Measurements from ENCODE around the gene NUF2. TPM values are rescaled to one million over a fixed set of nuclear protein-coding genes. Genes with fewer than 3 reads are reported as not detected.

NUF2 gene
- total and polyA plus RNA-seq, 2 donors (not counting 3 experiments of a cell fraction or from before 2014, with no cell fraction given): 14.3 to 38.6 TPM

DNA sequence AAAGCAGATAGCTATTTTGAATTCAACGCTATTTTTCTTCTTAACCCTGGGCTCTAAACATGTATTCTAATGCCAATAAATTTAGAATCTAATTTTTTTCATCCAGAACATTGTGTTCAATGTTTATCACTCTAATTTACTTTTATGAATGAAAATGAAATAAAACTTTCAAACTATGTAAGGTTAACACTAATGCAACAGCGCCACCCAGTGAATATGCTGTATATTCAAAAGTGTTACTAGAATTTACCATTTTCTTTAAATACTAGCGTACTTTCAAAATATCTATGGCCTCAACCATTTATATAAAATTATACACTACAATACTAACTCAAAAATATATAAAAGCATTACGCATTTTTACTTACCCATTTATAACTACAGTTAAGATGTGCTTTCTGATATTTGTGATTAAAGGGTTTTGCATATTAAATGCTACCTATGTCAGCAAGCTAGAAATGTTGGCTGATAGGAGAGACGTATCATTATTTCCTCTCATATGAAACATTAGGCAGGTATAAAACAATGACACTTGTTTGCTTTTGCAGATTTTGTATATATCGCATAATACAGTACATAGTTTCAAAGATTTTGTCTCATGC lies 5.9 kb upstream of the NUF2 start:
- POLR2A ChIA-PET: no interaction called here
- no TSS peak for BruUV-seq (replicated peaks)

More for the DNA sequence above, 5.9 kb upstream of the NUF2 start:
- Histone ChIP-seq H3K9me1 (replicated peaks; ENCODE audit: control insufficient read depth, extremely low read depth, insufficient read depth, low read length) (no peaks in the 10 kb centered on the region), H4K20me1 (replicated peaks; ENCODE audit: control insufficient read depth, extremely low read depth, insufficient read depth, low read length) (no peaks in the 10 kb centered on the region), H3K27me3 (ENCODE audit: control insufficient read depth in 2 of 2, insufficient read depth in 2 of 2, low read length in 2 of 2) (no peaks in the 10 kb centered on the region), H3K9me3 (replicated peaks; ENCODE audit: control insufficient read depth, insufficient read depth, low read length) (no peaks in the 10 kb centered on the region), H3K79me2 (ENCODE audit: control insufficient read depth, insufficient read depth, low read length) (peaks cover 6% of the 10 kb centered on the region), H2AFZ (ENCODE audit: low read depth, low read length) (no peak overlapping the region), H3K4me2 (ENCODE audit: insufficient read depth, low read length) (no peak overlapping the region), H3K9ac (replicated peaks; ENCODE audit: extremely low read depth, insufficient read depth, low read length) (no peak overlapping the region), H3K4me3 (replicated peaks in 1 of 3; ENCODE audit: insufficient read depth in 1 of 3, low read depth in 1 of 3, low read length in 3 of 3) (no peak overlapping the region), H3K27ac (ENCODE audit: insufficient read depth, low read depth, low read length) (no peak overlapping the region), H3K4me1 (ENCODE audit: control insufficient read depth, extremely low read depth, insufficient read depth, low read length) (peaks cover 6% of the 10 kb centered on the region), H3K36me3 (ENCODE audit: control insufficient read depth in 2 of 2, extremely low read depth in 1 of 2, insufficient read depth in 2 of 2, low read length in 2 of 2) (peaks cover 0 to 2% of the 10 kb centered on the region in 2 experiments)
- intact Hi-C loops (cut with micrococcal nuclease): loop anchor here (1.0 to 2.0 kb wide), 6 partner anchors 119 to 468 kb away; no protein-coding TSS in a partner anchor
- DNase-seq (ENCODE audit: low read depth, low spot score): peak; percentile 63
- CTCF ChIA-PET: interaction anchor here (0.6 to 6.1 kb wide), 36 partner anchors 13 to 683 kb away, joined by 3 to 129 read pairs (median 6); partner anchors contain the start of genes CCDC190, DDR2, RGS4 and RGS5
- dilution Hi-C loops (cut with MboI; ENCODE audit: extremely low pct_ligation_motif_present, low sequenced_read_pairs): no loop called here
- no peak for TF ChIP-seq FOS (IDR thresholded peaks at IDR 0.05; ENCODE audit: borderline replicate concordance, insufficient read depth, low read length)
- TF ChIP-seq GATA2 (IDR thresholded peaks at IDR 0.05; ENCODE audit: insufficient read depth, insufficient read length, low read depth, low read length): no peak
- TF ChIP-seq EZH2 (IDR thresholded peaks at IDR 0.05; ENCODE audit: borderline replicate concordance, low read depth, low read length, severe bottlenecking): no peak
- TF ChIP-seq, protein P1, sequence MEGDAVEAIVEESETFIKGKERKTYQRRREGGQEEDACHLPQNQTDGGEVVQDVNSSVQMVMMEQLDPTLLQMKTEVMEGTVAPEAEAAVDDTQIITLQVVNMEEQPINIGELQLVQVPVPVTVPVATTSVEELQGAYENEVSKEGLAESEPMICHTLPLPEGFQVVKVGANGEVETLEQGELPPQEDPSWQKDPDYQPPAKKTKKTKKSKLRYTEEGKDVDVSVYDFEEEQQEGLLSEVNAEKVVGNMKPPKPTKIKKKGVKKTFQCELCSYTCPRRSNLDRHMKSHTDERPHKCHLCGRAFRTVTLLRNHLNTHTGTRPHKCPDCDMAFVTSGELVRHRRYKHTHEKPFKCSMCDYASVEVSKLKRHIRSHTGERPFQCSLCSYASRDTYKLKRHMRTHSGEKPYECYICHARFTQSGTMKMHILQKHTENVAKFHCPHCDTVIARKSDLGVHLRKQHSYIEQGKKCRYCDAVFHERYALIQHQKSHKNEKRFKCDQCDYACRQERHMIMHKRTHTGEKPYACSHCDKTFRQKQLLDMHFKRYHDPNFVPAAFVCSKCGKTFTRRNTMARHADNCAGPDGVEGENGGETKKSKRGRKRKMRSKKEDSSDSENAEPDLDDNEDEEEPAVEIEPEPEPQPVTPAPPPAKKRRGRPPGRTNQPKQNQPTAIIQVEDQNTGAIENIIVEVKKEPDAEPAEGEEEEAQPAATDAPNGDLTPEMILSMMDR (IDR thresholded peaks at IDR 0.05; ENCODE audit: extremely low read depth in 1 of 2, insufficient read depth in 1 of 2, low read depth in 1 of 2, low read length in 2 of 2): peak; percentile 15 to 28
- no peak for FAIRE-seq
